Erythroblast (primary cell): Measurements from ENCODE around the gene BSN.

Experiments used
- GATA1 ChIP-seq: IDR thresholded peaks from 2 replicates; pipeline ENCODE4 v1.6.1; 2011; ENCODE audit warnings: low read depth, mild to moderate bottlenecking, control low read depth, low read length, moderate library complexity
- POLR2A ChIP-seq: IDR thresholded peaks from 2 replicates; pipeline ENCODE4 v1.6.1; 2011; ENCODE audit warnings: mild to moderate bottlenecking, low read length

DNA sequence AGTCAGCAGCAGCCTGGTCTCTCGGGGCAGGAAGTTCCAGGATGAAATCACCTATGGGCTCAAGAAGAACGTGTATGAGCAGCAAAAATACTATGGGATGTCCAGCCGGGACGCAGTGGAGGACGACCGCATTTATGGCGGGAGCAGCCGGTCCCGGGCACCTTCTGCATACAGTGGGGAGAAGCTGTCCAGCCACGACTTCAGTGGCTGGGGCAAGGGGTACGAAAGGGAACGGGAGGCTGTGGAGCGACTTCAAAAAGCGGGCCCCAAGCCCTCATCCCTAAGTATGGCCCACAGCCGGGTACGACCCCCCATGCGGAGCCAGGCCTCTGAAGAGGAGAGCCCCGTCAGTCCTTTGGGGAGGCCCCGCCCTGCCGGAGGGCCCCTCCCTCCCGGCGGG lies 107.7 kb downstream of the BSN start:
- TF ChIP-seq POLR2A (no peak), GATA1 (no peak)
